Osteoblast (primary cell): ENCODE data around the gene TOR1B. TPM values are rescaled to one million over a fixed set of nuclear protein-coding genes. Genes with fewer than 3 reads are reported as not detected.
"Not testable (repeated sequence)": the region's sequence is repeated elsewhere in the genome, so short reads cannot be mapped to it uniquely, and the experiment has no call there.

ENCODE experiments used
- DNase-seq: peaks from one replicate; pipeline ENCODE4 v3.0.0; 2011; ENCODE audit warnings: low spot score, mixed read lengths; ENCODE audit not compliant: insufficient read length; ENCODE audit errors: missing footprints
- H2AFZ ChIP-seq: 2 replicates; pipeline ENCODE4 v1.6.0; 2011; ENCODE audit warnings: mild to moderate bottlenecking, low read length
- H3K27ac ChIP-seq: 2 replicates; pipeline ENCODE4 v1.5.1; 2011; ENCODE audit warnings: mild to moderate bottlenecking, low read depth, low read length, moderate library complexity
- H3K27me3 ChIP-seq: 2 replicates; pipeline ENCODE4 v1.6.0; 2012; ENCODE audit warnings: mild to moderate bottlenecking, control low read depth, inconsistent platforms, low read length, moderate library complexity; ENCODE audit not compliant: insufficient read depth
- H3K36me3 ChIP-seq: 2 replicates; pipeline ENCODE4 v1.5.1; 2011; ENCODE audit warnings: mild to moderate bottlenecking, low read length, control low read depth, moderate library complexity; ENCODE audit not compliant: insufficient read depth
- H3K4me1 ChIP-seq: 2 replicates; pipeline ENCODE4 v1.5.1; 2011; ENCODE audit warnings: mild to moderate bottlenecking, low read length, control low read depth, moderate library complexity; ENCODE audit not compliant: insufficient read depth
- H3K4me2 ChIP-seq: 2 replicates; pipeline ENCODE4 v1.6.0; 2011; ENCODE audit warnings: mild to moderate bottlenecking, low read length; ENCODE audit not compliant: insufficient read depth
- H3K4me3 ChIP-seq: fragments of 200-600 bp; sonication (generic); 3 replicates; pipeline ENCODE4 v1.5.1; 2012; ENCODE audit warnings: mild to moderate bottlenecking, low read length, inconsistent platforms; ENCODE audit not compliant: insufficient read depth
- H3K79me2 ChIP-seq: 2 replicates; pipeline ENCODE4 v1.6.0; 2012; ENCODE audit warnings: mild to moderate bottlenecking, low read length, control low read depth, inconsistent platforms; ENCODE audit not compliant: insufficient read depth
- H3K9me3 ChIP-seq: 2 replicates; pipeline ENCODE4 v1.5.1; 2011; ENCODE audit warnings: low read depth, low read length, control low read depth
- H4K20me1 ChIP-seq: 2 replicates; pipeline ENCODE4 v1.6.0; 2012; ENCODE audit warnings: mild to moderate bottlenecking, low read length, control low read depth; ENCODE audit not compliant: insufficient read depth
- CTCF ChIP-seq: IDR thresholded peaks from 2 replicates; pipeline ENCODE4 v1.5.1; 2011; ENCODE audit warnings: mild to moderate bottlenecking, low read depth, low read length, moderate library complexity; ENCODE audit errors: extremely low read depth
- total RNA-seq: library from RNA; depleted of rRNA; stranded (reverse); fragments of >200 nt; gene quantifications from 2 replicates; pipeline ENCODE4 v1.2.3, GENCODE V29; 2012

Gene TOR1B
- total RNA-seq, 1 donor = 27.5 TPM

- H3K36me3 ChIP-seq = no peaks in the 10 kb centered on the region
- no peak for DNase-seq
- H3K27me3 ChIP-seq = no peaks in the 10 kb centered on the region
- TF ChIP-seq CTCF = no peak
- no peak overlapping the region for H2AFZ ChIP-seq
- H3K9me3 ChIP-seq = no peaks in the 10 kb centered on the region
- H3K4me1 ChIP-seq = peaks cover 25% of the 10 kb centered on the region
- H3K4me3 ChIP-seq = no peak overlapping the region
- no peaks in the 10 kb centered on the region for H4K20me1 ChIP-seq
- H3K27ac ChIP-seq = no peak overlapping the region
- H3K79me2 ChIP-seq = no peaks in the 10 kb centered on the region
- no peak overlapping the region for H3K4me2 ChIP-seq
These were observed 28.1 kb upstream of the TOR1B start for GRCh38 chr9:129774791-129775447.

- Histone ChIP-seq H3K27me3 (no peaks in the 10 kb centered on the region), H3K79me2 (no peaks in the 10 kb centered on the region), H3K36me3 (no peaks in the 10 kb centered on the region), H4K20me1 (no peaks in the 10 kb centered on the region), H3K4me3 (no peak overlapping the region), H2AFZ (no peak overlapping the region), H3K9me3 (no peaks in the 10 kb centered on the region), H3K4me2 (no peak overlapping the region), H3K4me1 (peaks cover 25% of the 10 kb centered on the region), H3K27ac (no peak overlapping the region)
- DNase-seq = no peak
- no peak for TF ChIP-seq CTCF
These were observed 27.6 kb upstream of the TOR1B start for GRCh38 chr9:129775448-129775798.

- peak overlapping the region; percentile 75 for H3K4me2 ChIP-seq
- not testable (repeated sequence) for H2AFZ ChIP-seq, H3K27me3 ChIP-seq, DNase-seq, H3K36me3 ChIP-seq, H4K20me1 ChIP-seq, H3K79me2 ChIP-seq, H3K9me3 ChIP-seq, H3K4me3 ChIP-seq
- peak overlapping the region; percentile 97 for H3K27ac ChIP-seq
- peaks cover 25% of the 10 kb centered on the region for H3K4me1 ChIP-seq
These were observed 26.9 kb upstream of the TOR1B start for GRCh38 chr9:129776096-129776495.

GRCh38 chr9:129776566-129776937 is 26.4 kb upstream of the TOR1B start:
- peak overlapping the region; percentile 75 for H3K4me2 ChIP-seq
- peak overlapping the region; percentile 62 for H3K4me3 ChIP-seq
- H2AFZ ChIP-seq = peak overlapping the region; percentile 87
- no peaks in the 10 kb centered on the region for H3K36me3 ChIP-seq
- no peaks in the 10 kb centered on the region for H4K20me1 ChIP-seq
- H3K27ac ChIP-seq = peak overlapping the region; percentile 97
- no peaks in the 10 kb centered on the region for H3K79me2 ChIP-seq
- no peaks in the 10 kb centered on the region for H3K27me3 ChIP-seq
- H3K4me1 ChIP-seq = peaks cover 25% of the 10 kb centered on the region
- no peak for TF ChIP-seq CTCF
- peak; percentile 85 for DNase-seq
- H3K9me3 ChIP-seq = no peaks in the 10 kb centered on the region
